T-cell (primary cell): Measurements from ENCODE around the gene CCDC51. TPM values are rescaled to one million over a fixed set of nuclear protein-coding genes. Genes with fewer than 3 reads are reported as not detected.

Experiments
- ATAC-seq, 4 experiments: fragments of 200-7000 bp in 3 of 4; fragments of 150-1000 bp in 1 of 4; cut with Tn5 transposase; replicated peaks in 1 of 4; 1 replicate in 3 of 4; 2 replicates in 1 of 4; pipeline ENCODE4 v1.10.0; 2021; ENCODE audit warnings: moderate library complexity in 3 of 4, mild to moderate bottlenecking in 2 of 4, moderate number of reproducible peaks in 1 of 4
- CTCF ChIA-PET, 2 donors: fragments of 300-600 bp; sonication (Branson Sonifier 250); formaldehyde crosslinking; loops; one replicate each; lab custom pipeline; 2022; ENCODE audit warnings: antibody characterized with exemption in 2 of 2; lab: Charles Lee
- POLR2A ChIA-PET, 2 donors: fragments of 300-600 bp; sonication (Branson Sonifier 250); formaldehyde crosslinking; loops; one replicate each; lab custom pipeline; 2022; ENCODE audit warnings: antibody characterized with exemption in 2 of 2; lab: Charles Lee
- DNase-seq, 35 experiments: peaks; one replicate each; pipeline versions ENCODE4 v3.0.0 to v3.0.0-alpha.2; 2013 to 2023
- H3K27ac ChIP-seq: one replicate; pipeline ENCODE4 v1.5.1; 2013; ENCODE audit warnings: low read length
- H3K27me3 ChIP-seq, 2 experiments: replicated peaks in 1 of 2; 1 replicate in 1 of 2; 2 replicates in 1 of 2; pipeline versions ENCODE4 v1.6.1 to v1.7.0; 2013; ENCODE audit warnings: low read length in 1 of 2, mixed read lengths in 1 of 2; ENCODE audit not compliant: control insufficient read depth in 2 of 2, insufficient read depth in 2 of 2; ENCODE audit errors: extremely low read depth in 1 of 2
- H3K36me3 ChIP-seq, 2 donors: 1 replicate in 1 of 2; 2 replicates in 1 of 2; pipeline versions ENCODE4 v1.6.1 to v1.7.0; 2013; ENCODE audit warnings: low read length in 1 of 2; ENCODE audit not compliant: control insufficient read depth in 2 of 2, insufficient read depth in 1 of 2; ENCODE audit errors: extremely low read depth in 1 of 2
- H3K4me1 ChIP-seq, 2 experiments: 1 replicate in 1 of 2; 2 replicates in 1 of 2; pipeline versions ENCODE4 v1.6.1 to v1.7.0; 2013; ENCODE audit warnings: low read length in 2 of 2, mixed read lengths in 1 of 2; ENCODE audit not compliant: insufficient read depth in 2 of 2, control insufficient read depth in 1 of 2; ENCODE audit errors: extremely low read depth in 1 of 2
- H3K4me3 ChIP-seq, 2 donors: 1 replicate in 1 of 2; 2 replicates in 1 of 2; pipeline versions ENCODE4 v1.5.1 to v1.7.0; 2013; ENCODE audit warnings: mild to moderate bottlenecking in 2 of 2, low read length in 1 of 2, moderate library complexity in 1 of 2; ENCODE audit not compliant: control insufficient read depth in 1 of 2; ENCODE audit errors: extremely low read depth in 1 of 2
- H3K9me3 ChIP-seq: 2 replicates; pipeline ENCODE4 v1.7.0; 2013
- H3K27ac Mint-ChIP-seq, 2 donors: one replicate each; pipeline ENCODE4 v1.8.0; 2020 to 2021; ENCODE audit warnings: mild to moderate bottlenecking in 2 of 2, mixed read lengths in 2 of 2
- H3K27me3 Mint-ChIP-seq, 2 donors: one replicate each; pipeline ENCODE4 v1.8.0; 2021 to 2022; ENCODE audit warnings: mixed read lengths in 2 of 2
- H3K36me3 Mint-ChIP-seq: one replicate; pipeline ENCODE4 v1.8.0; 2021; ENCODE audit warnings: mixed read lengths
- H3K4me1 Mint-ChIP-seq, 3 donors: one replicate each; pipeline ENCODE4 v1.8.0; 2020 to 2022; ENCODE audit warnings: mixed read lengths in 3 of 3, mild to moderate bottlenecking in 1 of 3
- H3K4me3 Mint-ChIP-seq, 3 donors: one replicate each; pipeline ENCODE4 v1.8.0; 2020 to 2022; ENCODE audit warnings: mild to moderate bottlenecking in 3 of 3, mixed read lengths in 3 of 3, moderate library complexity in 3 of 3
- H3K9me3 Mint-ChIP-seq, 3 donors: one replicate each; pipeline ENCODE4 v1.8.0; 2020 to 2022; ENCODE audit warnings: mixed read lengths in 3 of 3
- WGBS: methylation state at CpG from one replicate; pipeline ENCODE4 v1.1.5; 2013; ENCODE audit warnings: missing lambda C conversion rate; ENCODE audit not compliant: insufficient coverage; 5-methylcytosine and 5-hydroxymethylcytosine counted together
- total RNA-seq, 35 experiments: library from RNA in 6 of 35; stranded (reverse) in 6 of 35; fragments of 120-200 nt in 1 of 35; gene quantifications; one replicate each; pipeline versions ENCODE4 v1.2.1 to v1.2.4 and lab custom pipeline; 2013 to 2026

CCDC51 gene
- total RNA-seq, 5 donors from 2014 or later (not counting 1 experiment from before 2014, with no cell fraction given): 5.0 to 7.9 (median 6.4) TPM

DNA sequence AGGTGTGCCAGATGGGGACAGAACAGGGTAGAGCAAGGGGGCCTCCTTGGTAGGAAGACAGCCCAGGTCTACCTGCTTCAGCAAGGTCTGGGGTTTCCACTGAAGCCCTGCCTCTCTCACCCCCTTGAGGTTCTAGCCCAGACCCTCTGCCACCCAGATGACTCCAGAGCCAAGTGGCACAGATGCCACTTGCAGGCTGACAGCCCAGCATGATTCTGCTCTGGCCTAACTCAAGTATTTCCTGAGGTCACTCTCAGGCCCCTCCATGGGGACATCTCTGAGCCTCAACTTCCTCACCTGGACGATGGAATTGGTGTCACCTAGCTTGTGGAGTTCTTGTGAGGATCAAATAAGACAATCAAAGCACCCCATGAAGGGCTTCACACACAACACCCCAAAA, 33.9 kb downstream of the CCDC51 start:
- no peak overlapping the region for H3K4me3 ChIP-seq
- H3K36me3 Mint-ChIP-seq: no peaks in the 10 kb centered on the region
- H3K4me1 Mint-ChIP-seq: no peaks in the 10 kb centered on the region
- no peak overlapping the region for H3K27ac Mint-ChIP-seq
- CTCF ChIA-PET: no interaction called here
- H3K4me1 ChIP-seq: no peaks in the 10 kb centered on the region
- H3K27me3 Mint-ChIP-seq: no peaks in the 10 kb centered on the region
- ATAC-seq (no peak), DNase-seq (peak in 3 of 35 experiments; percentile 0 to 7 (median 1))
- WGBS: no CpG with 5 or more reads among the region's 1 CpG
- no peaks in the 10 kb centered on the region for H3K9me3 ChIP-seq
- no peaks in the 10 kb centered on the region for H3K27me3 ChIP-seq
- POLR2A ChIA-PET: no interaction called here
- no peak overlapping the region for H3K4me3 Mint-ChIP-seq
- H3K36me3 ChIP-seq: no peaks in the 10 kb centered on the region
- no peaks in the 10 kb centered on the region for H3K9me3 Mint-ChIP-seq
- no peak overlapping the region for H3K27ac ChIP-seq

DNA sequence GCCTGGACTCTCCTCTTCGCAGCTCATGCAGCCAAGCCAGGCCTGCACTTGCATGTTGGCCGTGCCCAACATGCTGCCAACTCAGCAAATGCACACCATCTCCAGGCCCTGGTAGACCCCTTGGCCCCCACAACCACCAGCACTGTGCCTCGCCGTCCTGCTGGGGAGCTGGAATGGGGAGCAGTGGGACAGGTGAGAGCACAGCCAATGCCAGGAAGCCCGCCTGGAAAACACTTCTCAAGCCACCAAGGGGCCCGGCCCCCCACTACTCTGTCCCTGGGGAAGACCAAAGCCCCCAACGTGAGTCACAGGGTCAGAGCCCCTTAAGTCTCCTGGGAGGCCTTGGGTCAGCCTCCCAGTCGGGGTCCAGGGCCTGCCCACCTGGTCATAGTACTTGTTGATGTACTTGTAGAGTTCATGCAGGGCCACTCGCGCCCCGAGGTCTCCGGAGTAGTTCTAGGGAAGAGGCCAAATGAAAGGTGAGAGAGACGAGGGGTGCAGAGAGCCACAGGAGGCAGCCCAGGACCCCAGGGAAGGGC, 34.5 kb downstream of the CCDC51 start:
- Mint-ChIP-seq H3K4me1 (no peaks in the 10 kb centered on the region), H3K9me3 (no peaks in the 10 kb centered on the region), H3K27ac (no peak overlapping the region), H3K27me3 (peaks cover 0 to 3% of the 10 kb centered on the region in 2 donors), H3K4me3 (no peak overlapping the region), H3K36me3 (no peaks in the 10 kb centered on the region)
- ATAC-seq: no peak
- H3K9me3 ChIP-seq: no peaks in the 10 kb centered on the region
- WGBS: 83% methylated on average over 9 of the region's 13 CpGs
- H3K27me3 ChIP-seq: no peaks in the 10 kb centered on the region
- DNase-seq: peak in 6 of 35 experiments; percentile 0 to 16 (median 2)
- no peaks in the 10 kb centered on the region for H3K4me1 ChIP-seq
- H3K36me3 ChIP-seq: no peaks in the 10 kb centered on the region
- no peak overlapping the region for H3K4me3 ChIP-seq
- POLR2A ChIA-PET: no interaction called here
- no peak overlapping the region for H3K27ac ChIP-seq
- CTCF ChIA-PET: no interaction called here

DNA sequence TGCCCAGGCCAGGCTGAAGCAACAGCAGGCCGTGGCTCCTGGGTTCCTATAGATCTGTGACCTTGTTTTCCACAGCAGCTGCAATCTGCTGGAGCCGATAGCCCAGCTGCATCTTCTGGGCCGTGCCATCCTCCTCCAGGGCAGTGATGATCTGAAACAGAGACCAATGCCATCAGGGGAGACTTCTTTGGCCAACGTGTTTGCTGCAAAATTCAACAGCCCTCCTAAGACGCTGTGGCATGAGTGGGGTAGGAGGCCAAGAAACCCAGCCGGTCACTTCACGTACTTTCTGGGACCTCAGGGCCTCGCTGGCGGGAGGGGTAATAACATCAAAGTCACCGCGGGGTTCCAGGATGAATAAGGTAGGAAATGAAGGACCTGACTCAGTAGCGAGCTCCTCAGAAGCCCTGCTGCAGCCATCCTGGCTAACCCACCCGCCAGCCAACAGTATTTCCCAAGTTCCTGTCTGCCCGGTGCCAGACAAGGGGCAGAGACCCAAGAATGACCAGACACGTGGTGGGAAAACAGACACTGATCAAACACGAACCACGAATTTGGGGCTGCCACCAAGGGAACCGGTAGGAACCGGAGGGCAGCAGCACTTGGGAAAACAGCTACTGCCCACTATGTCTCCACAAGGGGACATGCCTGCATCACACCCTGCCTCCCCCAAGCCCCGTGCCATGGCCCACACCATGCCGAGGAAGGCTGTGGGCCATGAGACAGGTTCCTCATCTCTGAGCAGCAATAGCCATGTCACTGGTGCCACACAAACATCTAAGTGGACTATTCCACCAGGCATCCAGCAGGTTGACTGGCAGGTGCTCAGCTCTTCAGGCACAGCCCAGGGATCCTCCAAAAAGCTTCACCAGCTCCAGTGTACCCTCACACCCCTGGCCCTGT, 35.2 kb downstream of the CCDC51 start:
- Histone ChIP-seq H3K4me1 (no peaks in the 10 kb centered on the region), H3K36me3 (no peaks in the 10 kb centered on the region), H3K27ac (no peak overlapping the region), H3K27me3 (no peaks in the 10 kb centered on the region), H3K9me3 (no peaks in the 10 kb centered on the region), H3K4me3 (no peak overlapping the region)
- Mint-ChIP-seq H3K4me1 (no peaks in the 10 kb centered on the region), H3K27ac (no peak overlapping the region), H3K9me3 (no peaks in the 10 kb centered on the region), H3K4me3 (no peak overlapping the region), H3K36me3 (no peaks in the 10 kb centered on the region), H3K27me3 (peaks cover 0 to 3% of the 10 kb centered on the region in 2 donors)
- DNase-seq (peak in 2 of 35 experiments; percentile 5 to 18), ATAC-seq (no peak)
- ChIA-PET POLR2A (no interaction called here), CTCF (interaction anchor here (0.6 to 1.2 kb wide), 3 partner anchors 31 to 1435 kb away, joined by 3 read pairs; no protein-coding TSS in a partner anchor)
- 82% methylated on average over 19 of the region's 21 CpGs for WGBS

DNA sequence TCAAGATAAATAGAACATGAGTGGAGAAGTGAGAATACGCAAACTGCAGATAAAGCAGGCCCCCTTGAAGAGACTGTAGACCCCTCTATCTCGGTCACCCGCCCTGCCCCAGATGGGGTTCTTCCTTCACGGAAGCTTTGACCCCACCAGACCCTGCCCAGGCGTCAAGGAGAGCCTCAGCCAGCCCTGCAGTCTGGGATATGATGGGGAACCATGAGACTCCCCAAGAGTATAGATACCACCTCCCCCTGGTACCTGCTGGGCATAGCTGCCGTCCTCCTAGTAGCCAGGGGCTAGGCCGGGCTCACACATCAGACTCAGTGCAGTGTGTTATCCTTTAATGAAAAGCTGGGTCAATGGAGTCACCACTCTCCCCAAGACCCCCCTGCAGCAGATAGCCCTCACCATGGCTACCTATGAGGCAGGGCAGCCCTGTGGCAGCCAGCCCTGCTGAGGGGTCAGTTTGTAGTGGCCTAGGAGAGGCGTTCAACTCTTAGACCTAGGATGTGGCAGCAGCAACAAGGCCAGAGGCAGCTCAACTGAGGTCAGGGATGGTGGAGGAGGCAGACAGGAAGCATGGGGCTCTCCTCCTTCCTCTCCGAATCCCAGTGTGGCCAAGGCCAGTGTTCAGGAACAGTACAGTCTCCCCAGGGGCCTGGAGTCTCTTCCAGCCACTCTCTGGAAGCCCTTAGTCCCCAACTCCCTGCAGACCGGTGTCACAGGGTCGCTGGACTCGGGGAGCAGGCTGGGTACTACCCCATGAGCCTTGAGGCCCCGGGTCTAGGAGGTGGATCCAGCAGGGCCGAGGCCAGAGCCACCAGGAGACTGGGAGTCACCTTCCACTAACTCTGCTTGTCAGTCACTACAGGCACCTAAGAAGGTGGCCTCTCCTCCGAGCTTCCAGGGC, 36.1 kb downstream of the CCDC51 start:
- Mint-ChIP-seq H3K4me3 (no peak overlapping the region), H3K27ac (no peak overlapping the region), H3K9me3 (no peaks in the 10 kb centered on the region), H3K4me1 (no peaks in the 10 kb centered on the region), H3K27me3 (peaks cover 0 to 3% of the 10 kb centered on the region in 2 donors), H3K36me3 (no peaks in the 10 kb centered on the region)
- H3K4me3 ChIP-seq: no peak overlapping the region
- DNase-seq (peak in 1 of 35 experiments; percentile 9), ATAC-seq (no peak)
- POLR2A ChIA-PET: interaction anchor here in 1 of 2 donors (0.5 kb wide), 1 partner anchor 82 kb away, joined by 3 read pairs; no protein-coding TSS in a partner anchor
- CTCF ChIA-PET: interaction anchor here (0.6 to 1.2 kb wide), 3 partner anchors 32 to 1436 kb away, joined by 3 read pairs; no protein-coding TSS in a partner anchor
- H3K27me3 ChIP-seq: peaks cover 0 to 5% of the 10 kb centered on the region in 2 experiments
- no peaks in the 10 kb centered on the region for H3K4me1 ChIP-seq
- WGBS: 71% methylated on average over 8 of the region's 15 CpGs
- no peaks in the 10 kb centered on the region for H3K9me3 ChIP-seq
- no peak overlapping the region for H3K27ac ChIP-seq
- no peaks in the 10 kb centered on the region for H3K36me3 ChIP-seq

DNA sequence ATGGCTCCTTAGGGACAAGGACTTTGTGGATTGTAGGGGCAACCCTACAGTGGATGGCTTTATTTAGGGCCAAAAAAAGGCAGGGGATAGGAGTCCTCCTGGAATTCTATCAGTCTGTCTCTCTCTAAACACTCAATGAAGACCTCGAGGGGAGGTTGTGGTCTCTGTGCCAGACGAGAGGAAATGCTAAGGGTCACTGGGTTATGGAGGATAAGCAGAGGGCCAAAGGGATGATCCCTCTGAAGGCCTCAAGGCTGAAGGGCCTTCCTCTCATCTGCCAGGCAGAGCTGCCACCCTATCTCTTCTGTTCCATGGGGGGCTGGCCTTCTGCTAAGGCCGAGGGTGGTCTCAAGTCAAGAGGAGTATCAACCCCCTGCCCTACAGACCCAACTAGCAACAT, 37.0 kb downstream of the CCDC51 start:
- no peak overlapping the region for H3K27ac ChIP-seq
- H3K4me3 Mint-ChIP-seq: no peak overlapping the region
- H3K27ac Mint-ChIP-seq: no peak overlapping the region
- no peaks in the 10 kb centered on the region for H3K9me3 Mint-ChIP-seq
- H3K27me3 Mint-ChIP-seq: peaks cover 0 to 3% of the 10 kb centered on the region in 2 donors
- no peaks in the 10 kb centered on the region for H3K9me3 ChIP-seq
- H3K36me3 Mint-ChIP-seq: no peaks in the 10 kb centered on the region
- peaks cover 0 to 12% of the 10 kb centered on the region in 2 experiments for H3K27me3 ChIP-seq
- POLR2A ChIA-PET: no interaction called here
- WGBS: 78% methylated on average over 1 of the region's 3 CpGs
- no peak for ATAC-seq
- no peaks in the 10 kb centered on the region for H3K4me1 ChIP-seq
- CTCF ChIA-PET: interaction anchor here in 1 of 2 donors (1.0 kb wide), 1 partner anchor 33 kb away, joined by 3 read pairs; no protein-coding TSS in a partner anchor
- no peak overlapping the region for H3K4me3 ChIP-seq
- DNase-seq: peak in 1 of 35 experiments; percentile 23
- H3K4me1 Mint-ChIP-seq: no peaks in the 10 kb centered on the region
- no peaks in the 10 kb centered on the region for H3K36me3 ChIP-seq
